ENCODE measurements around the gene PARD3B.

GRCh38 chr2:205041472-205042130 lies 496.3 kb downstream of the PARD3B start:
- TF ChIP-seq GATA2 (IDR thresholded peaks at IDR 0.05; ENCODE audit: low read depth, low read length) (no peak), GATA3 (IDR thresholded peaks at IDR 0.05; ENCODE audit: low read depth, low read length) (no peak)

Measured in SH-SY5Y (cell line).